Activated CD8-positive, alpha-beta T cell treated with anti-CD3 and anti-CD28 coated beads for 36 hours (primary cell): Measurements from ENCODE around the gene CEACAM1. TPM values are rescaled to one million over a fixed set of nuclear protein-coding genes. Genes with fewer than 3 reads are reported as not detected.

ENCODE experiments used
- ATAC-seq: fragments of 200-7000 bp; cut with Tn5 transposase; one replicate; pipeline ENCODE4 v1.10.0; 2021; ENCODE audit warnings: mild to moderate bottlenecking, moderate library complexity
- CTCF ChIA-PET: fragments of 350-600 bp; sonication (Branson Sonifier 250); formaldehyde crosslinking; loops from one replicate; lab custom pipeline; 2021; ENCODE audit warnings: antibody characterized with exemption; lab: Charles Lee
- POLR2A ChIA-PET: fragments of 350-600 bp; sonication (Branson Sonifier 250); formaldehyde crosslinking; loops from one replicate; lab custom pipeline; 2021; ENCODE audit warnings: antibody characterized with exemption; lab: Charles Lee
- DNase-seq: peaks from one replicate; pipeline ENCODE4 v3.0.0-alpha.2; 2020
- H3K27ac Mint-ChIP-seq: one replicate; pipeline ENCODE4 v1.8.0; 2021; ENCODE audit warnings: mild to moderate bottlenecking, mixed read lengths
- H3K27me3 Mint-ChIP-seq: one replicate; pipeline ENCODE4 v1.8.0; 2021; ENCODE audit warnings: mixed read lengths
- H3K36me3 Mint-ChIP-seq: one replicate; pipeline ENCODE4 v1.8.0; 2021; ENCODE audit warnings: low read depth, mixed read lengths
- H3K4me1 Mint-ChIP-seq: one replicate; pipeline ENCODE4 v1.8.0; 2021; ENCODE audit warnings: low read depth, mixed read lengths
- H3K4me3 Mint-ChIP-seq: one replicate; pipeline ENCODE4 v1.8.0; 2021; ENCODE audit warnings: mild to moderate bottlenecking, moderate library complexity, mixed read lengths
- H3K9me3 Mint-ChIP-seq: one replicate; pipeline ENCODE4 v1.8.0; 2021; ENCODE audit warnings: mixed read lengths
- intact Hi-C: fragments of 100-400 bp; cut with micrococcal nuclease; formaldehyde crosslinking; loops from one replicate; pipeline ENCODE4 v1.10.0; 2022
- total RNA-seq, 2 experiments: library from RNA; stranded (reverse); gene quantifications; one replicate each; pipeline ENCODE4 v1.2.3, GENCODE V29; 2021
- TF ChIP-seq, protein P1 (sequence below): fragments of 200-600 bp; IDR thresholded peaks from one replicate; pipeline ENCODE4 v1.8.0; 2022; ENCODE audit warnings: antibody characterized with exemption, mild to moderate bottlenecking

Gene CEACAM1
- total RNA-seq = 1 to 10 TPM; 5.2 to 5.3 TPM

DNA sequence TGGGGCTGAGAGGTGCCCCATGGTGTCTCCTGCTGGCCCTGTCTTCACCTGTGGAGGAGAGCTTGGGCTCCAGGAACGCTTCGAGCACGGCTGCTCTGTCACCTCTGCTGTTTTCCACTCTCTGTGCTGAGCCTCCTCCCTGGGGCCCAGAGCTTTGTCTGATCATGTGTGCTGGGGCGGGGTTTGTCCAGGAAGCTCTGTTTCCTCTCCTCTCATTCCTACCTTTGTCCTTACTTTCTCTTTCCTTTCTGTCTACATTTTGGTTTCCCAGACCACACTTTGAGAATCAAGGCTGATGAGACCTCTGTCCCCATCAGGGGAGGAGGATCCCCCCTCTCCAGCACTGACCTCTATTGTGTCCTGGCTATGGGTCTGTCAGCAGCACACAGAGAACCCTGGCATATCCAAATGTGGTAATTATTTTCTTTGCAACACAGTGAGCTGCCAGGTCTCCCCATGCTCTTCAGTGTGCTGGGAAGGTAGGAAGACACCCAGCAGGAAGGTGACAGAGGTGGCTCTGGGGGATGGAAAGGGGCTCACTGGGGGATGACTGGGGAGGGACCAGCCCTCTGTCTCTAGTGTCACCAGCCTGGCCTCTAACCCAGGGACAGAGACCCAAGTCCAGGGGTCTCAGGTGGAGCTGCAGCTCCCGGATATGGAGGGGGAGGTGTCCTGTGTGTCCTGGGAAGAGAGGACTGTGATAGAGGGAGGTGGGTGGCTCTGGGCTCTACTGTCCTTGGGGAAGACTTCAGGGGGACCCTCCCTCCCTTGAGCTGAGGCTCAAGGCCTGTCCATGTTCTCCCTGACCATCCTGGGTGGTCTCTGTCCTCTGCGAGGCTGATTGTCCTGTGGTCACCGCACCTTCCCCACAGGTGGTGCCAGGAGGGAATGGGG is at the start of gene CEACAM1:
Gene CEACAM1 (minus strand): TSS at position 128 of the 894 bp plus-strand sequence. CDS start 107 bp downstream, at position 21.
- peak within 1 kb of the TSS; percentile 94 for H3K27ac Mint-ChIP-seq
- no peaks in the 10 kb centered on the region for H3K27me3 Mint-ChIP-seq
- H3K36me3 Mint-ChIP-seq = no peaks in the 10 kb centered on the region
- ATAC-seq = peak; percentile 78
- no peaks in the 10 kb centered on the region for H3K9me3 Mint-ChIP-seq
- POLR2A ChIA-PET = interaction anchor here (1.0 kb wide), 1 partner anchor 78 kb away, joined by 3 read pairs; no protein-coding TSS in a partner anchor
- peaks cover 27% of the 10 kb centered on the region for H3K4me1 Mint-ChIP-seq
- CTCF ChIA-PET = interaction anchor here (0.8 to 6.7 kb wide), 24 partner anchors 9 to 128 kb away, joined by 3 to 138 read pairs (median 5); partner anchors contain the start of gene CXCL17
- TF ChIP-seq, protein P1, sequence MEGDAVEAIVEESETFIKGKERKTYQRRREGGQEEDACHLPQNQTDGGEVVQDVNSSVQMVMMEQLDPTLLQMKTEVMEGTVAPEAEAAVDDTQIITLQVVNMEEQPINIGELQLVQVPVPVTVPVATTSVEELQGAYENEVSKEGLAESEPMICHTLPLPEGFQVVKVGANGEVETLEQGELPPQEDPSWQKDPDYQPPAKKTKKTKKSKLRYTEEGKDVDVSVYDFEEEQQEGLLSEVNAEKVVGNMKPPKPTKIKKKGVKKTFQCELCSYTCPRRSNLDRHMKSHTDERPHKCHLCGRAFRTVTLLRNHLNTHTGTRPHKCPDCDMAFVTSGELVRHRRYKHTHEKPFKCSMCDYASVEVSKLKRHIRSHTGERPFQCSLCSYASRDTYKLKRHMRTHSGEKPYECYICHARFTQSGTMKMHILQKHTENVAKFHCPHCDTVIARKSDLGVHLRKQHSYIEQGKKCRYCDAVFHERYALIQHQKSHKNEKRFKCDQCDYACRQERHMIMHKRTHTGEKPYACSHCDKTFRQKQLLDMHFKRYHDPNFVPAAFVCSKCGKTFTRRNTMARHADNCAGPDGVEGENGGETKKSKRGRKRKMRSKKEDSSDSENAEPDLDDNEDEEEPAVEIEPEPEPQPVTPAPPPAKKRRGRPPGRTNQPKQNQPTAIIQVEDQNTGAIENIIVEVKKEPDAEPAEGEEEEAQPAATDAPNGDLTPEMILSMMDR = no peak
- intact Hi-C loops = loop anchor here (1.0 kb wide), 1 partner anchor 78 kb away; no protein-coding TSS in a partner anchor
- DNase-seq = peak; percentile 75
- H3K4me3 Mint-ChIP-seq = peak within 1 kb of the TSS; percentile 72

DNA sequence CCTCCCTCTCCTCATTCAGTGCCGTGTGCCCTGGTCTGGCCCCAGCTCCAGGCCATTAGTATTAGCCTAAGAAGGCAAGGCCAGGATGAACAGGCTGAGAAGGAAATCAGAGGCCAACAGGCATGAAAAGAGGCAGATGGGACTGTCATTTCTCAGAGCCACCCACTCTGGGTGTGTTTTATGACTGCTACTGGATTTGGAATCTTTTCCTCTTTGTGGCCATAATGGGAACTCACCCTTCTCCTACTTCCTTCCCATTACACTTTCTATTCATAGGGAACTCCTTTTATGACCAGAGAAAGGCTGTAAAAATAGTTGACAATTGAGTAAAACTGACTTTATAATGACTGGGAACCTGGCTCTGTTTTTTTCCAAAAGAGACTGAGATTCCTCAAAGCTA is 48.7 kb upstream of the CEACAM1 start:
- Mint-ChIP-seq H3K36me3 (no peaks in the 10 kb centered on the region), H3K4me3 (no peak overlapping the region), H3K27ac (no peak overlapping the region), H3K4me1 (no peaks in the 10 kb centered on the region), H3K27me3 (peaks cover 21% of the 10 kb centered on the region), H3K9me3 (no peaks in the 10 kb centered on the region)
- ATAC-seq (no peak), DNase-seq (no peak)
- intact Hi-C loops = no loop called here
- CTCF ChIA-PET = interaction anchor here (1.3 kb wide), 1 partner anchor 19 kb away, joined by 7 read pairs; no protein-coding TSS in a partner anchor
- TF ChIP-seq, protein P1 = no peak
- POLR2A ChIA-PET = interaction anchor here (0.6 kb wide), 1 partner anchor 596 kb away, joined by 3 read pairs; no protein-coding TSS in a partner anchor

DNA sequence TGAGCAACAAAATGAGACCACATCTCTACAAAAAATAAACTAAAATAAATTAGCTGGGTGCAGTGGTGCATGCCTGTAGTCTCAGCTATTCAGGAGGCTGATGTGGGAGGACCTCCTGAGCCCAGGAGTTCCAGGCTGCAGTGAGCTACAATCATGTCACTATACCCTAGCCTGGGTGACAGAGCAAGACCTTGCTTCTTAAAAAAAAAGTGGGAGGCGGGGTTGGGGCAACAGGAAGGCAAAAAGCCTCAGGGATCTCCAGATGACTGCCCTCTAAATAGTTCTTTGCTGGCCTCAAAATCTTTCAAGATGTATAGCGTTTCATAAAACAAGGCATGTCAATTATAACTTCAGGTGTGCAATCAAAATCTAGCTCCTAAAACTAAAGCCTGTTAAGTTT is 48.0 kb upstream of the CEACAM1 start:
- no peak for ATAC-seq
- Mint-ChIP-seq H3K27ac (no peak overlapping the region), H3K4me1 (no peaks in the 10 kb centered on the region), H3K27me3 (peaks cover 21% of the 10 kb centered on the region), H3K4me3 (no peak overlapping the region), H3K36me3 (no peaks in the 10 kb centered on the region), H3K9me3 (no peaks in the 10 kb centered on the region)
- no peak for DNase-seq
- ChIA-PET POLR2A (no interaction called here), CTCF (interaction anchor here (1.3 kb wide), 1 partner anchor 20 kb away, joined by 7 read pairs; no protein-coding TSS in a partner anchor)
- TF ChIP-seq, protein P1 = no peak
- intact Hi-C loops = no loop called here

DNA sequence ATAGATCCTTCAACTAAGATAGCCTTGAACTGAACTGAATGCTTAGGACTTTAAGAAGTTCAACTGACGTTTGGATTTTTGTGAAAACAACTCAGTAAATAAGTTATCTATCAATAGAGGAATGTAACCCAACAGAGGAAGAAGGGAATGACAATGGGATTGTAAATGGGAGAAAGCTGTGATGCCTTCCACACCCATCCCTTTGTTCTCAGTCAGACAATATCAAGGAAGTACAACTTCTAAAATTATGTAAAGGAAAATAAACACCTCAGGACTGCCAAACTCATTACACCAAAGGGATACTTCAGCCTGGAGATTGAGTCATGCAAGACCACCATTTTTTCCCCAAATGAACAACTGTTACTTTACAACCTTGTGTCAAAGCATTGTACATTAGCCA is 45.4 kb upstream of the CEACAM1 start:
- Mint-ChIP-seq H3K27me3 (peaks cover 15% of the 10 kb centered on the region), H3K27ac (no peak overlapping the region), H3K9me3 (no peaks in the 10 kb centered on the region), H3K4me3 (no peak overlapping the region), H3K4me1 (no peaks in the 10 kb centered on the region), H3K36me3 (no peaks in the 10 kb centered on the region)
- ChIA-PET CTCF (interaction anchor here (1.4 kb wide), 1 partner anchor 9 kb away, joined by 4 read pairs; no protein-coding TSS in a partner anchor), POLR2A (no interaction called here)
- TF ChIP-seq, protein P1 = no peak
- DNase-seq (no peak), ATAC-seq (no peak)
- intact Hi-C loops = no loop called here

DNA sequence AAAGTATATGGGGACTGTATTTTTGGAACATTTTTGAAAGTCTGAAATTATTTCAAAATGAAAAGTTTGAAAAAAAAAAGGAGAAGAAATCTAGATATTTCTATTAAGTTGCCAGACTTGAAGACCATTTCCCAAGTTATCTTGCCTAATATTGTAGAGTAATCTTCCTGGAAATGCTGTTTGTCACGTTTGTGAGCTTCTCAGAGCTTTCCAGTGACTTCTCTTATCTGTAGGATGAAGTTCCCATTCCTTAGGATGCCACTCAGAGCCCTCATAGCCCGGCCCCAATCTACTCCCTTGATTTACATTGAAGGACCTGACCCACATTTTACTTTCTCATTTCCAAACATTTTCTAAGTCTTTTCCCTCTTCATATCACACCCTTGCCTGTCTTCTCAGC is 42.8 kb upstream of the CEACAM1 start:
- intact Hi-C loops = no loop called here
- ATAC-seq = no peak
- Mint-ChIP-seq H3K4me3 (no peak overlapping the region), H3K9me3 (no peaks in the 10 kb centered on the region), H3K27me3 (peaks cover 21% of the 10 kb centered on the region), H3K36me3 (no peaks in the 10 kb centered on the region), H3K4me1 (peaks cover 3% of the 10 kb centered on the region), H3K27ac (no peak overlapping the region)
- ChIA-PET CTCF (no interaction called here), POLR2A (no interaction called here)
- DNase-seq = no peak
- TF ChIP-seq, protein P1 = no peak
